GM12878 (cell line): Measurements from ENCODE around the gene DDX55. TPM values are rescaled to one million over a fixed set of nuclear protein-coding genes. Genes with fewer than 3 reads are reported as not detected.

ENCODE experiments used
- ATAC-seq: fragments of 200-7000 bp; cut with Tn5 transposase; 3 replicates; pipeline ENCODE4 v1.9.1; 2020; ENCODE audit warnings: mild to moderate bottlenecking, moderate library complexity
- BruUV-seq: library from RNA; stranded (reverse); fragments of 400-500 nt; replicated peaks from 2 replicates; lab custom pipeline; 2021; lab: Mats Ljungman, UMichigan
- CTCF ChIA-PET: fragments of 300-600 bp; sonication (Branson Sonifier 250); formaldehyde crosslinking; extraction: SDS; loops from one replicate; lab custom pipeline; 2021; ENCODE audit warnings: inconsistent platforms; lab: Yijun Ruan, JAX
- POLR2A ChIA-PET: fragments of 350-600 bp; formaldehyde crosslinking; extraction: SDS; loops from one replicate; lab custom pipeline; 2021; ENCODE audit warnings: inconsistent platforms; lab: Charles Lee
- RAD21 ChIA-PET: fragments of 300-600 bp; sonication (Branson Sonifier 250); formaldehyde crosslinking; loops from one replicate; lab custom pipeline; 2023; ENCODE audit warnings: antibody characterized with exemption; ENCODE audit not compliant: unreplicated experiment; lab: Charles Lee
- SMC1A ChIA-PET: fragments of 300-600 bp; sonication (Branson Sonifier 250); formaldehyde crosslinking; loops from one replicate; lab custom pipeline; 2023; ENCODE audit not compliant: unreplicated experiment, uncharacterized antibody; lab: Charles Lee
- DNase-seq: peaks from one replicate; pipeline ENCODE4 v3.0.0-alpha.2; 2011; ENCODE audit warnings: low read depth, low spot score
- FAIRE-seq: peaks from 3 replicates; lab custom pipeline; 2011; peaks lifted over from hg19 to GRCh38; lab: Jason Lieb, UNC
- H2AFZ ChIP-seq: 2 replicates; pipeline ENCODE4 v1.6.0; 2011; ENCODE audit warnings: low read depth, low read length, control low read depth; ENCODE audit not compliant: control insufficient read depth
- H3K27ac ChIP-seq: 2 replicates; pipeline ENCODE4 v1.5.1; 2011; ENCODE audit warnings: control low read depth; ENCODE audit not compliant: control insufficient read depth, insufficient read depth
- H3K27me3 ChIP-seq, 2 experiments: replicated peaks in 1 of 2; 2 replicates each; pipeline versions ENCODE4 v1.6.0 to v1.6.1; 2011; ENCODE audit warnings: low read length in 1 of 2; ENCODE audit not compliant: control insufficient read depth in 2 of 2, insufficient read depth in 2 of 2
- H3K36me3 ChIP-seq, 2 experiments: 2 replicates each; pipeline ENCODE4 v1.5.1; 2011; ENCODE audit warnings: low read length in 1 of 2; ENCODE audit not compliant: control insufficient read depth in 2 of 2, insufficient read depth in 2 of 2
- H3K4me1 ChIP-seq: 2 replicates; pipeline ENCODE4 v1.6.1; 2011; ENCODE audit warnings: mild to moderate bottlenecking, low read length, moderate library complexity, mixed read lengths; ENCODE audit not compliant: control insufficient read depth, insufficient read depth
- H3K4me2 ChIP-seq: 2 replicates; pipeline ENCODE4 v1.6.0; 2011; ENCODE audit warnings: control low read depth; ENCODE audit not compliant: control insufficient read depth, insufficient read depth
- H3K4me3 ChIP-seq: fragments of 200-600 bp; sonication (generic); 2 replicates; pipeline ENCODE4 v1.5.1; 2016
- H3K79me2 ChIP-seq: 2 replicates; pipeline ENCODE4 v1.6.0; 2011; ENCODE audit warnings: low read length; ENCODE audit not compliant: control insufficient read depth, insufficient read depth
- H3K9ac ChIP-seq: 2 replicates; pipeline ENCODE4 v1.8.0; 2011; ENCODE audit warnings: low read length, control low read depth, mixed read lengths; ENCODE audit not compliant: control insufficient read depth, insufficient read depth
- H3K9me3 ChIP-seq: replicated peaks from 3 replicates; pipeline ENCODE4 v1.5.1; 2011; ENCODE audit warnings: mild to moderate bottlenecking, low read length; ENCODE audit not compliant: control insufficient read depth, insufficient read depth
- H4K20me1 ChIP-seq: 2 replicates; pipeline ENCODE4 v1.6.0; 2011; ENCODE audit not compliant: control insufficient read depth, insufficient read depth
- BACH1 ChIP-seq: fragments of 450-650 bp; IDR thresholded peaks from 2 replicates; pipeline ENCODE4 v1.6.1; 2017; ENCODE audit warnings: mild to moderate bottlenecking, borderline replicate concordance
- BMI1 ChIP-seq: fragments of 450-650 bp; IDR thresholded peaks from 2 replicates; pipeline ENCODE4 v1.6.1; 2016; ENCODE audit warnings: mild to moderate bottlenecking, moderate library complexity, borderline replicate concordance
- CHD2 ChIP-seq: IDR thresholded peaks from 2 replicates; pipeline ENCODE4 v1.6.1; 2011; ENCODE audit warnings: low read depth, low read length, improper control_type of control experiment, borderline replicate concordance
- HDAC2 ChIP-seq: fragments of 200-600 bp; sonication (generic); IDR thresholded peaks from 2 replicates; pipeline ENCODE4 v1.6.1; 2017
- KAT2A ChIP-seq: conservative IDR thresholded peaks from 2 replicates; pipeline ENCODE4 v1.6.1; 2011; ENCODE audit warnings: low read depth, low read length; ENCODE audit not compliant: control insufficient read depth
- NR2C2 ChIP-seq: IDR thresholded peaks from 2 replicates; pipeline ENCODE4 v1.6.1; 2011; ENCODE audit warnings: borderline replicate concordance, low read depth; ENCODE audit not compliant: control insufficient read depth, insufficient read length
- RUNX3 ChIP-seq: IDR thresholded peaks from 2 replicates; pipeline ENCODE4 v1.6.1; 2012; ENCODE audit warnings: low read length, inconsistent platforms
- SPI1 ChIP-seq: IDR thresholded peaks from 2 replicates; pipeline ENCODE4 v1.6.1; 2011; ENCODE audit warnings: low read depth, mild to moderate bottlenecking, low read length, moderate library complexity, borderline replicate concordance; ENCODE audit not compliant: insufficient read depth
- SRF ChIP-seq, 2 experiments: IDR thresholded peaks; 2 replicates each; pipeline ENCODE4 v1.6.1; 2011; ENCODE audit warnings: low read depth in 2 of 2, low read length in 2 of 2, mild to moderate bottlenecking in 1 of 2, moderate library complexity in 1 of 2
- YBX1 ChIP-seq: fragments of 450-650 bp; IDR thresholded peaks from 2 replicates; pipeline ENCODE4 v1.6.1; 2016; ENCODE audit warnings: antibody characterized with exemption
- ZBED1 ChIP-seq: IDR thresholded peaks from 2 replicates; pipeline ENCODE4 v1.6.1; 2016; ENCODE audit warnings: borderline replicate concordance
- WGBS: methylation state at CpG from one replicate; pipeline ENCODE4 v1.1.6; 2016; ENCODE audit warnings: low lambda C conversion rate; ENCODE audit not compliant: insufficient replicate concordance, insufficient coverage; ENCODE audit errors: missing lambda C conversion rate; 5-methylcytosine and 5-hydroxymethylcytosine counted together
- in situ Hi-C: fragments of 300-500 bp; cut with MboI; formaldehyde crosslinking; loops from 9 replicates; pipeline ENCODE4 v1.14.3; 2018; ENCODE audit warnings: mixed read lengths
- intact Hi-C: fragments of 100-400 bp; cut with micrococcal nuclease; formaldehyde crosslinking; loops from one replicate; pipeline ENCODE4 v1.14.2; 2022; ENCODE audit not compliant: unreplicated experiment
- polyA plus RNA-seq, 11 experiments: library from polyadenylated mRNA; depleted of rRNA in 4 of 11; unstranded in 6 of 11; stranded (reverse) in 5 of 11; fragments of >200 nt; fragmentation: Nextera tagmentation in 4 of 11; fragmentation: Illumina TruSeq in 1 of 11; extraction: Ambion mirVana in 4 of 11; extraction: Trizol in 1 of 11; gene quantifications; 1 replicate in 1 of 11; 2 replicates in 10 of 11; pipeline versions ENCODE4 v1.2.1 to v1.2.3, GENCODE V29; 2011 to 2016; ENCODE audit warnings: inconsistent platforms in 2 of 11, missing spikeins in 2 of 11, low read depth in 1 of 11
- total RNA-seq, 4 experiments: library from RNA; depleted of rRNA in 3 of 4; stranded (reverse); fragments of >200 nt in 3 of 4; fragmentation: Illumina TruSeq in 1 of 4; extraction: Trizol in 1 of 4; gene quantifications; 2 replicates each; pipeline versions ENCODE4 v1.2.1 to v1.2.3, GENCODE V29; 2013 to 2021
- TF ChIP-seq, protein P1 (sequence below): fragments of 450-650 bp; IDR thresholded peaks from 2 replicates; pipeline ENCODE4 v1.6.1; 2017; ENCODE audit warnings: mild to moderate bottlenecking, moderate library complexity
- TF ChIP-seq, protein P2 (sequence below): IDR thresholded peaks from 2 replicates; pipeline ENCODE4 v1.6.1; 2012; ENCODE audit warnings: low read depth, low read length, improper control_type of control experiment
- TF ChIP-seq, protein P3 (sequence below): fragments of 450-650 bp; IDR thresholded peaks from 2 replicates; pipeline ENCODE4 v1.6.1; 2017; ENCODE audit warnings: borderline replicate concordance
- TF ChIP-seq, protein P4 (sequence below): fragments of 450-650 bp; IDR thresholded peaks from 2 replicates; pipeline ENCODE4 v1.6.1; 2017; ENCODE audit warnings: antibody characterized with exemption, mild to moderate bottlenecking, moderate library complexity

Gene DDX55
- total and polyA plus RNA-seq, 10 of the 15 experiments (the other 5 are each of a cell fraction or from before 2014, with no cell fraction given): 4.5 to 42.4 (median 33.4) TPM

DNA sequence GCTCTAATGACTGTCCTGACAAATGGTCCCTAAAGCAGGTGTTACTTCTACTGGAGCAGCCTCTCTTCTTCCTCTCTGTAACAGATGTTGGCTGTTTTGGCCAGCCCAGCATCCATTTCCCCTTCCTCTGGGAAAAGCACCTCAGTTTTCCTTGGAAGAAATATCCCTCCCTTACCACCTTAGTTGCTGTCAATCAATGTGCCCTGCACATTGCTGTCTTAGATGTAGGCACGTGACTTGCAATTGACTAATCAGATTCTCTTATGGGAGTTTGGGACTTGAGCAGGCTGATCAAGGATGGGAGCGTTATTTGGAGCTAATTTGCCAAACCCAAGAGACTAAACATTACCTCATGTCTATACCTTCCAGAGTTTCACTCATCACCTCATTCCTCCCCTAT, 29.5 kb upstream of the DDX55 start (continued):
- TF ChIP-seq, protein P1, sequence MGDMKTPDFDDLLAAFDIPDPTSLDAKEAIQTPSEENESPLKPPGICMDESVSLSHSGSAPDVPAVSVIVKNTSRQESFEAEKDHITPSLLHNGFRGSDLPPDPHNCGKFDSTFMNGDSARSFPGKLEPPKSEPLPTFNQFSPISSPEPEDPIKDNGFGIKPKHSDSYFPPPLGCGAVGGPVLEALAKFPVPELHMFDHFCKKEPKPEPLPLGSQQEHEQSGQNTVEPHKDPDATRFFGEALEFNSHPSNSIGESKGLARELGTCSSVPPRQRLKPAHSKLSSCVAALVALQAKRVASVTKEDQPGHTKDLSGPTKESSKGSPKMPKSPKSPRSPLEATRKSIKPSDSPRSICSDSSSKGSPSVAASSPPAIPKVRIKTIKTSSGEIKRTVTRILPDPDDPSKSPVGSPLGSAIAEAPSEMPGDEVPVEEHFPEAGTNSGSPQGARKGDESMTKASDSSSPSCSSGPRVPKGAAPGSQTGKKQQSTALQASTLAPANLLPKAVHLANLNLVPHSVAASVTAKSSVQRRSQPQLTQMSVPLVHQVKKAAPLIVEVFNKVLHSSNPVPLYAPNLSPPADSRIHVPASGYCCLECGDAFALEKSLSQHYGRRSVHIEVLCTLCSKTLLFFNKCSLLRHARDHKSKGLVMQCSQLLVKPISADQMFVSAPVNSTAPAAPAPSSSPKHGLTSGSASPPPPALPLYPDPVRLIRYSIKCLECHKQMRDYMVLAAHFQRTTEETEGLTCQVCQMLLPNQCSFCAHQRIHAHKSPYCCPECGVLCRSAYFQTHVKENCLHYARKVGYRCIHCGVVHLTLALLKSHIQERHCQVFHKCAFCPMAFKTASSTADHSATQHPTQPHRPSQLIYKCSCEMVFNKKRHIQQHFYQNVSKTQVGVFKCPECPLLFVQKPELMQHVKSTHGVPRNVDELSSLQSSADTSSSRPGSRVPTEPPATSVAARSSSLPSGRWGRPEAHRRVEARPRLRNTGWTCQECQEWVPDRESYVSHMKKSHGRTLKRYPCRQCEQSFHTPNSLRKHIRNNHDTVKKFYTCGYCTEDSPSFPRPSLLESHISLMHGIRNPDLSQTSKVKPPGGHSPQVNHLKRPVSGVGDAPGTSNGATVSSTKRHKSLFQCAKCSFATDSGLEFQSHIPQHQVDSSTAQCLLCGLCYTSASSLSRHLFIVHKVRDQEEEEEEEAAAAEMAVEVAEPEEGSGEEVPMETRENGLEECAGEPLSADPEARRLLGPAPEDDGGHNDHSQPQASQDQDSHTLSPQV: no peak
- TF ChIP-seq HDAC2: no peak
- TF ChIP-seq SRF (IDR thresholded peaks at IDR 0.05; ENCODE audit: low read depth in 2 of 2, low read length in 2 of 2): no peak
- TF ChIP-seq CHD2: no peak
- TF ChIP-seq, protein P2, sequence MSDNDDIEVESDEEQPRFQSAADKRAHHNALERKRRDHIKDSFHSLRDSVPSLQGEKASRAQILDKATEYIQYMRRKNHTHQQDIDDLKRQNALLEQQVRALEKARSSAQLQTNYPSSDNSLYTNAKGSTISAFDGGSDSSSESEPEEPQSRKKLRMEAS: no peak
- TF ChIP-seq YBX1: no peak
- TF ChIP-seq SPI1: no peak
- TF ChIP-seq BMI1: no peak
- no peak for TF ChIP-seq BACH1

DNA sequence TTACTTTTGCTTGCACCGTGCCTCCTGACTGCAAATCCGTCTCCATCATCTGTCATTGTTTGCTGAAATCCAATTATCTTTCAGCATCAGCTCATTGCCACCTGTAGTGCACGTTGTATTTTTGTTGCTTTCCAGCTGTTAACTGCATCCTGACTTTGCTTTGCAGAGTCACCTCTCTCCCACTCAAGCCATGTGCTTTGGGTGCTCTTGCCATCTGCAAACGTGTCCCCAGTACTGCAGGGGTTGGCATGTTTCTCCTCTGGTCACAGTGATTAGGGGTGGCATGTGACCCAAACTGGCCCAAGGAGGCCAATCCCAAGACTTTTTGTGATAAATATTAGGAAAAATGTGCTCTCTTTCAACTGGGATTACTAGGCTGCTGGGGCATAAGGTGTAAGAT, 28.0 kb upstream of the DDX55 start:
- DNase-seq: no peak
- no peak overlapping the region for H3K4me2 ChIP-seq
- BruUV-seq: no TSS peak
- 42% methylated on average over 4 of the region's 4 CpGs for WGBS
- no peak for TF ChIP-seq RUNX3
- no peak for TF ChIP-seq KAT2A
- no peak for TF ChIP-seq NR2C2
- TF ChIP-seq, protein P3, sequence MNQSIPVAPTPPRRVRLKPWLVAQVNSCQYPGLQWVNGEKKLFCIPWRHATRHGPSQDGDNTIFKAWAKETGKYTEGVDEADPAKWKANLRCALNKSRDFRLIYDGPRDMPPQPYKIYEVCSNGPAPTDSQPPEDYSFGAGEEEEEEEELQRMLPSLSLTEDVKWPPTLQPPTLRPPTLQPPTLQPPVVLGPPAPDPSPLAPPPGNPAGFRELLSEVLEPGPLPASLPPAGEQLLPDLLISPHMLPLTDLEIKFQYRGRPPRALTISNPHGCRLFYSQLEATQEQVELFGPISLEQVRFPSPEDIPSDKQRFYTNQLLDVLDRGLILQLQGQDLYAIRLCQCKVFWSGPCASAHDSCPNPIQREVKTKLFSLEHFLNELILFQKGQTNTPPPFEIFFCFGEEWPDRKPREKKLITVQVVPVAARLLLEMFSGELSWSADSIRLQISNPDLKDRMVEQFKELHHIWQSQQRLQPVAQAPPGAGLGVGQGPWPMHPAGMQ: no peak
- TF ChIP-seq ZBED1: no peak
- TF ChIP-seq, protein P4, sequence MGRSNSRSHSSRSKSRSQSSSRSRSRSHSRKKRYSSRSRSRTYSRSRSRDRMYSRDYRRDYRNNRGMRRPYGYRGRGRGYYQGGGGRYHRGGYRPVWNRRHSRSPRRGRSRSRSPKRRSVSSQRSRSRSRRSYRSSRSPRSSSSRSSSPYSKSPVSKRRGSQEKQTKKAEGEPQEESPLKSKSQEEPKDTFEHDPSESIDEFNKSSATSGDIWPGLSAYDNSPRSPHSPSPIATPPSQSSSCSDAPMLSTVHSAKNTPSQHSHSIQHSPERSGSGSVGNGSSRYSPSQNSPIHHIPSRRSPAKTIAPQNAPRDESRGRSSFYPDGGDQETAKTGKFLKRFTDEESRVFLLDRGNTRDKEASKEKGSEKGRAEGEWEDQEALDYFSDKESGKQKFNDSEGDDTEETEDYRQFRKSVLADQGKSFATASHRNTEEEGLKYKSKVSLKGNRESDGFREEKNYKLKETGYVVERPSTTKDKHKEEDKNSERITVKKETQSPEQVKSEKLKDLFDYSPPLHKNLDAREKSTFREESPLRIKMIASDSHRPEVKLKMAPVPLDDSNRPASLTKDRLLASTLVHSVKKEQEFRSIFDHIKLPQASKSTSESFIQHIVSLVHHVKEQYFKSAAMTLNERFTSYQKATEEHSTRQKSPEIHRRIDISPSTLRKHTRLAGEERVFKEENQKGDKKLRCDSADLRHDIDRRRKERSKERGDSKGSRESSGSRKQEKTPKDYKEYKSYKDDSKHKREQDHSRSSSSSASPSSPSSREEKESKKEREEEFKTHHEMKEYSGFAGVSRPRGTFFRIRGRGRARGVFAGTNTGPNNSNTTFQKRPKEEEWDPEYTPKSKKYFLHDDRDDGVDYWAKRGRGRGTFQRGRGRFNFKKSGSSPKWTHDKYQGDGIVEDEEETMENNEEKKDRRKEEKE: no peak
- TF ChIP-seq, all 136 proteins: peak for 0
- intact Hi-C loops: no loop called here
- Histone ChIP-seq H3K79me2 (no peaks in the 10 kb centered on the region), H3K9me3 (no peaks in the 10 kb centered on the region; the same call in 2 of the 3 replicates), H3K27ac (no peak overlapping the region), H3K4me1 (no peaks in the 10 kb centered on the region), H4K20me1 (no peaks in the 10 kb centered on the region), H3K27me3 (no peaks in the 10 kb centered on the region; a peak in 1 of 4 replicates), H3K4me3 (no peak overlapping the region), H3K9ac (no peak overlapping the region), H2AFZ (no peak overlapping the region), H3K36me3 (no peaks in the 10 kb centered on the region)
- ChIA-PET POLR2A (interaction anchor here (0.6 to 1.2 kb wide), 3 partner anchors 189 to 305 kb away, joined by 3 to 6 read pairs (median 5); no protein-coding TSS in a partner anchor), SMC1A (no interaction called here), RAD21 (no interaction called here), CTCF (no interaction called here)
- FAIRE-seq (no peak), ATAC-seq (no peak)
- in situ Hi-C loops: no loop called here
